Endothelial cell (in vitro differentiated cells): Measurements from ENCODE around the gene TMIE. TPM values are rescaled to one million over a fixed set of nuclear protein-coding genes. Genes with fewer than 3 reads are reported as not detected.

Experiments used
- DNase-seq: peaks from one replicate; pipeline ENCODE4 v3.0.0; 2021; ENCODE audit warnings: low spot score
- H3K27ac Mint-ChIP-seq: one replicate; pipeline ENCODE4 v1.8.0; 2021; ENCODE audit warnings: mixed read lengths, inconsistent platforms; ENCODE audit not compliant: unreplicated experiment
- H3K27me3 Mint-ChIP-seq: one replicate; pipeline ENCODE4 v1.8.0; 2021; ENCODE audit warnings: mild to moderate bottlenecking, moderate library complexity, mixed read lengths, inconsistent platforms; ENCODE audit not compliant: unreplicated experiment
- H3K36me3 Mint-ChIP-seq: one replicate; pipeline ENCODE4 v1.8.0; 2021; ENCODE audit warnings: mild to moderate bottlenecking, low read depth, mixed read lengths, inconsistent platforms; ENCODE audit not compliant: unreplicated experiment
- H3K4me1 Mint-ChIP-seq: one replicate; pipeline ENCODE4 v1.8.0; 2021; ENCODE audit warnings: mild to moderate bottlenecking, mixed read lengths, inconsistent platforms; ENCODE audit not compliant: unreplicated experiment
- H3K4me3 Mint-ChIP-seq: one replicate; pipeline ENCODE4 v1.8.0; 2021; ENCODE audit warnings: mild to moderate bottlenecking, mixed read lengths, inconsistent platforms; ENCODE audit not compliant: unreplicated experiment
- H3K9me3 Mint-ChIP-seq: one replicate; pipeline ENCODE4 v1.8.0; 2021; ENCODE audit warnings: mixed read lengths, inconsistent platforms; ENCODE audit not compliant: unreplicated experiment
- total RNA-seq: library from RNA; stranded (reverse); fragmentation: NEBNext Ultra II Directional; extraction: Animal tissue kit (Norgen Biotek cat#: 25700); gene quantifications from one replicate; pipeline ENCODE4 v1.2.1, GENCODE V29; 2021; ENCODE audit not compliant: unreplicated experiment
- TF ChIP-seq, protein P1 (sequence below): fragments of 200-600 bp; sonication (generic); IDR thresholded peaks from one replicate; pipeline ENCODE4 v1.5.0; 2021; ENCODE audit warnings: antibody characterized with exemption; ENCODE audit not compliant: unreplicated experiment

TMIE gene
- total RNA-seq, 1 donor from 2014 or later = 0.23 TPM

DNA sequence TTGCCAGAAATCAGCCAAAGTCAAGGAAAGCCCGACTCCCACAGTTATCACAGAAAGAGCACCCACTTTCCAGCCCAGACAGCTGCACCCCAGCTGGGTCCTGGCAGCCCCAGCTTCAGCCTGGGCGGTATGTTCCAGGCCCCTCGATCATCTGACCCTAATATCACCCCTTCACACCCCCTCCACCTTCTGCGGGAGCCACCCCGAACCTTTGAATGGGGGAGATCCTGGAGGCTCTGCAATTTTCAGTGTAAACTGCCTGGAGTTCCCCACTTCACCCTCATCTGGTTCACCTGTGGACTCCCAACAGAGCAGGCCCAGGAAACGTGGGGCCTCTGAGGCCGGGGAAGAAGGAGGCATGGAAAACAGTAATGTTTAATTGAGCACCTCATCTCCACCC is 10.6 kb downstream of the TMIE start:
- H3K4me3 Mint-ChIP-seq = no peak overlapping the region
- peaks cover 11% of the 10 kb centered on the region for H3K27me3 Mint-ChIP-seq
- TF ChIP-seq, protein P1, sequence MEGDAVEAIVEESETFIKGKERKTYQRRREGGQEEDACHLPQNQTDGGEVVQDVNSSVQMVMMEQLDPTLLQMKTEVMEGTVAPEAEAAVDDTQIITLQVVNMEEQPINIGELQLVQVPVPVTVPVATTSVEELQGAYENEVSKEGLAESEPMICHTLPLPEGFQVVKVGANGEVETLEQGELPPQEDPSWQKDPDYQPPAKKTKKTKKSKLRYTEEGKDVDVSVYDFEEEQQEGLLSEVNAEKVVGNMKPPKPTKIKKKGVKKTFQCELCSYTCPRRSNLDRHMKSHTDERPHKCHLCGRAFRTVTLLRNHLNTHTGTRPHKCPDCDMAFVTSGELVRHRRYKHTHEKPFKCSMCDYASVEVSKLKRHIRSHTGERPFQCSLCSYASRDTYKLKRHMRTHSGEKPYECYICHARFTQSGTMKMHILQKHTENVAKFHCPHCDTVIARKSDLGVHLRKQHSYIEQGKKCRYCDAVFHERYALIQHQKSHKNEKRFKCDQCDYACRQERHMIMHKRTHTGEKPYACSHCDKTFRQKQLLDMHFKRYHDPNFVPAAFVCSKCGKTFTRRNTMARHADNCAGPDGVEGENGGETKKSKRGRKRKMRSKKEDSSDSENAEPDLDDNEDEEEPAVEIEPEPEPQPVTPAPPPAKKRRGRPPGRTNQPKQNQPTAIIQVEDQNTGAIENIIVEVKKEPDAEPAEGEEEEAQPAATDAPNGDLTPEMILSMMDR = no peak
- no peaks in the 10 kb centered on the region for H3K4me1 Mint-ChIP-seq
- H3K9me3 Mint-ChIP-seq = no peaks in the 10 kb centered on the region
- DNase-seq = no peak
- peaks cover 6% of the 10 kb centered on the region for H3K36me3 Mint-ChIP-seq
- H3K27ac Mint-ChIP-seq = no peak overlapping the region

DNA sequence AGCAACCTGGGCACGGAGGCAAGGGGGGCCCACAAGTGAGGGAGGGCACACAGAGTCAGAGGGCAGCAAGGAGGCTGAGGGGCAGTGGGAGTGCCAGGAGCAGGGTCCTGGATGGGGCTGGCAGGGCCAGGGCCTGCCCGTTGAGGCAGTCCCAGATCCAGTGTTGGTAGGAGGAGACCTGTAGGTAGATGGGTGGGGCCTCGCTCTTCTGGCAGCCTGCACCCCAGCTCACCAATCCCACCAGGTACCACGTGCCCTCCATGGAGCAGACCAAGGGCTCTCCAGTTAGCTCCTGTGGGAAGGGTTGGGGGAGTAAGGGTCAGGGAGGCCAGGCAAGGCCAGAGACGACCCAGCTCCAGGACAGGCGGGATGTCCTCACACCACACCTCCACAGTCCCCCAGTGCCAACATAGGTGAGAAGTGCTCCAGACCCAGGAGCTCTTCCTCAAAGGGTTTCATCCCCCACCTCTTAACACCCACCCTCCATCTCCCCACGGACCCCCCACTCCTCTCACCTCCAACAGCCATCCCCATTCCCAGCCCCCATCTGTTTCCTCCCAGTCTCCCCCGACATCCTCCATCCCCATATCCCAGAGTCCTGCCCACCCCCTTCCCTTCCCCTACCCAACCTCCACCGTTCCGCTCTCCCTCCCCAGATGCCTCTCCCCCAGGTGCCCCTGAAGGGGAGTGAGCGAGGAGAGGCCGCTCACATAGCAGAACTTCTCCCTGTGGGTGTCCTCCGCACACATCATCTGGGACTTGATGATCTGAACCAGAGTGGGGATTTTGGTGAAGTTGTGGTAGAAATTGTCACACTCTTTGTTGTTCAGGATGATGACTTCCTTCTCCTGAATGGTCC is 11.2 kb downstream of the TMIE start:
- Mint-ChIP-seq H3K27ac (no peak overlapping the region), H3K9me3 (no peaks in the 10 kb centered on the region), H3K4me3 (no peak overlapping the region), H3K36me3 (peaks cover 6% of the 10 kb centered on the region), H3K27me3 (peaks cover 11% of the 10 kb centered on the region), H3K4me1 (no peaks in the 10 kb centered on the region)
- TF ChIP-seq, protein P1 = no peak
- no peak for DNase-seq

DNA sequence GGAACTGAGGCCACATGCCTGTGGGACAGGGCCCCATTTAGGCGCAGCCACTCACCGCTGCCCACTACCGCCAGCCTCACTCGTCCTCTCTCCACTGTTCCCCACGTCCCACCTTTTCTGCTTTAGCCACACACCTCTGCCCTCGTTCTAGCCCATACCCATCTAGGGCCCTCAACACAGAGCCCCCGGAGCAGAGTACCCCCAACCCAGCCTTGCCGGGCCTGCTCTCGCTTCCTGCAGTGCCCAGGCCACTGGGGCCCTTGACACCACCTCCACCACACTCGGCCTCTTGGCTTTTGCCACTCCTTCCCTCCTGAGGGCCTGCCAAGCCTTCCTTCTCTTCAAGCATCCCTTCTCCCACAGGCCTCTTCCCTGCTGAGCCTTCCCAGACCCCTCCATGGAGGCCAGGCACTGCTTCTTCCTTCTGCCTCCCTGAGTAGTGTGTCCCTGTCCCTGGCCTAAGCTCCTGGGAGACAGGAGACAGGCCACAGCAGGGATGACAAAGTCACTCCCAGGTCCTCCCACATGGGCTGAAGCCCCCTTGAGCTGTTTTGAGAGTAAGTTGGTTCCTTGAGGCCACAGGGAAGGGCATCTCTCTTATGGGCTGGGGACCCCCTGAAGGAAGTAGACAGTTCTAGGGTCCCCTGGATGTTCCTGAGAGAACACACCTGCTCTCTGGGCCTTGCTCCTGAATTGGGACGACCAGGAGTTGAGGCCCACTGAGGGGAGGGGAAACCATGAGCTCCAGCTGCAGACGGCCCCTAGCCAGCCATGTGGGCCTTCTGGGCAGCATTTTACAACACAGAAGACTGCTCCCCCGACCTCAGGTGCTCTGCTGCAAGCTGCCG is 12.1 kb downstream of the TMIE start:
- H3K4me3 Mint-ChIP-seq = no peak overlapping the region
- no peak for DNase-seq
- H3K36me3 Mint-ChIP-seq = peaks cover 6% of the 10 kb centered on the region
- no peaks in the 10 kb centered on the region for H3K9me3 Mint-ChIP-seq
- no peak overlapping the region for H3K27ac Mint-ChIP-seq
- H3K27me3 Mint-ChIP-seq = peaks cover 11% of the 10 kb centered on the region
- TF ChIP-seq, protein P1 = no peak
- H3K4me1 Mint-ChIP-seq = no peaks in the 10 kb centered on the region

DNA sequence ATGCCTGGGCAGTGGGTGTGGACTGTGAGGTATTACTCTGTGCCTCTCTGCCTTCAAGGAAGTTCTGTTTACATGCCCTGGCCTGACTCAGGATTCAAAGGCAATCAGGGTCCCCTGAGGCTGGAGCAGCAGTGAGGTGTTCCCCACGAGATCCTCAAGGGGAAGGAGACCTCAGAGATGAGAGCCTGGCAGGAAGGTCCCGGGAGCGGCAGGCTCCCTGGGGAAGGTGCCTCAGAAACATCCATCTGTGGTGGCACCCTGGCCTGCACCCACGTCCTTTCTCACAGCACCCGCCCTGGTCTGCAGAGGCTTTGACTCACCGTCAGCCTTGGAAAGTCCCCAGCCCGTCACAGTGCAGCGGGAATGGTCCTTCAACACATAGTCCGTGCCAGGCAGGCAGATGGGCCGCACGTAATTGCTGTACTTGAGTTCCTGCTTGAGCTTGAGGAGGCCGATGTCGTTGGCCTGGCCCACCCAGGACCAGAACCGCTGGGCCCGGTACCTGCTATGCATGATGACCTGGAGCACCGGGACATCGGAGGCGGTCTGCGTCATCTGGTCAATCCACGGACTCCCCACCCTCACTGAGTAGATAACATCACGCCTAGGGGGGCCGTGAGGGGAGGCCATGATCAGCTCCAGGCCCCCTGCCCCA is 12.8 kb downstream of the TMIE start:
- Mint-ChIP-seq H3K4me1 (no peaks in the 10 kb centered on the region), H3K36me3 (peaks cover 6% of the 10 kb centered on the region), H3K27ac (no peak overlapping the region), H3K9me3 (no peaks in the 10 kb centered on the region), H3K4me3 (no peak overlapping the region), H3K27me3 (peaks cover 11% of the 10 kb centered on the region)
- TF ChIP-seq, protein P1 = no peak
- no peak for DNase-seq
